IMR-90 (cell line): ENCODE data around the gene CTSH. TPM values are rescaled to one million over a fixed set of nuclear protein-coding genes. Genes with fewer than 3 reads are reported as not detected.
A peak's percentile ranks its signal among the peaks of the same experiment; 100 is the strongest.

Experiments used
- ATAC-seq: fragments of 200-7000 bp; cut with Tn5 transposase; 2 replicates; pipeline ENCODE4 v1.9.1; 2020; ENCODE audit warnings: low read depth, mild to moderate bottlenecking, moderate library complexity
- BruUV-seq: library from RNA; stranded (reverse); fragments of 400-500 nt; replicated peaks from 2 replicates; lab custom pipeline; 2021; lab: Mats Ljungman, UMichigan
- CTCF ChIA-PET: fragments of 300-600 bp; formaldehyde crosslinking; extraction: SDS; loops from one replicate; lab custom pipeline; 2021; ENCODE audit warnings: antibody characterized with exemption; lab: Yijun Ruan, JAX
- POLR2A ChIA-PET: fragments of 300-600 bp; sonication (Branson Sonifier 250); formaldehyde crosslinking; loops from one replicate; lab custom pipeline; 2022; ENCODE audit warnings: antibody characterized with exemption; ENCODE audit not compliant: unreplicated experiment; lab: Charles Lee
- DNase-seq: peaks from one replicate; pipeline ENCODE4 v3.0.0; 2013
- H2AFZ ChIP-seq: replicated peaks from 2 replicates; pipeline ENCODE3; 2013; ENCODE audit warnings: low read length, mild to moderate bottlenecking; ENCODE audit not compliant: poor library complexity
- H2AK5ac ChIP-seq: 2 replicates; pipeline ENCODE4 v1.6.1; 2013; ENCODE audit warnings: low read depth, low read length, inconsistent platforms
- H2AK9ac ChIP-seq: replicated peaks from 2 replicates; pipeline ENCODE3; 2013; ENCODE audit warnings: mild to moderate bottlenecking, low read depth, low read length, moderate library complexity; ENCODE audit not compliant: poor library complexity
- H2BK120ac ChIP-seq: 2 replicates; pipeline ENCODE4 v1.6.1; 2013; ENCODE audit warnings: low read depth, low read length, inconsistent platforms
- H2BK15ac ChIP-seq: 3 replicates; pipeline ENCODE4 v1.6.1; 2013; ENCODE audit warnings: low read depth, low read length, inconsistent platforms
- H2BK20ac ChIP-seq: 2 replicates; pipeline ENCODE4 v1.6.1; 2013; ENCODE audit warnings: low read depth, mild to moderate bottlenecking, inconsistent platforms, low read length, moderate library complexity
- H2BK5ac ChIP-seq: 2 replicates; pipeline ENCODE4 v1.6.1; 2013; ENCODE audit warnings: mild to moderate bottlenecking, low read depth, low read length, inconsistent platforms; ENCODE audit not compliant: poor library complexity, severe bottlenecking
- H3K14ac ChIP-seq: replicated peaks from 2 replicates; pipeline ENCODE4 v1.6.1; 2013; ENCODE audit warnings: low read depth, low read length, inconsistent platforms
- H3K18ac ChIP-seq: 2 replicates; pipeline ENCODE4 v1.6.1; 2013; ENCODE audit warnings: low read depth, low read length, control low read depth
- H3K23ac ChIP-seq: 2 replicates; pipeline ENCODE4 v1.6.1; 2013; ENCODE audit warnings: low read depth, low read length, inconsistent platforms
- H3K27ac ChIP-seq: 2 replicates; pipeline ENCODE4 v1.5.1; 2013; ENCODE audit warnings: mild to moderate bottlenecking, control low read depth, low read length; ENCODE audit not compliant: insufficient read depth
- H3K27me3 ChIP-seq: 2 replicates; pipeline ENCODE4 v1.6.1; 2013; ENCODE audit warnings: low read length; ENCODE audit not compliant: control insufficient read depth, insufficient read depth
- H3K36me3 ChIP-seq: 2 replicates; pipeline ENCODE4 v1.6.1; 2013; ENCODE audit warnings: low read length, mixed read lengths; ENCODE audit not compliant: control insufficient read depth, insufficient read depth
- H3K4ac ChIP-seq: 2 replicates; pipeline ENCODE4 v1.6.1; 2013; ENCODE audit warnings: low read depth, low read length, inconsistent platforms
- H3K4me1 ChIP-seq: 2 replicates; pipeline ENCODE4 v1.6.1; 2013; ENCODE audit warnings: low read length, mixed read lengths; ENCODE audit not compliant: control insufficient read depth, insufficient read depth
- H3K4me2 ChIP-seq: 2 replicates; pipeline ENCODE4 v1.6.1; 2013; ENCODE audit warnings: low read depth, mild to moderate bottlenecking, control low read depth, low read length, moderate library complexity
- H3K4me3 ChIP-seq: 2 replicates; pipeline ENCODE4 v1.5.1; 2013; ENCODE audit warnings: low read depth, mild to moderate bottlenecking, control low read depth, low read length, moderate library complexity; ENCODE audit not compliant: insufficient read depth
- H3K56ac ChIP-seq: 2 replicates; pipeline ENCODE4 v1.6.1; 2013; ENCODE audit warnings: low read length, inconsistent platforms; ENCODE audit not compliant: insufficient read depth; ENCODE audit errors: extremely low read depth
- H3K79me1 ChIP-seq, 2 experiments: 2 replicates each; pipeline ENCODE4 v1.6.1; 2013; ENCODE audit warnings: low read length in 2 of 2, inconsistent platforms in 1 of 2, low read depth in 1 of 2
- H3K9ac ChIP-seq: 2 replicates; pipeline ENCODE4 v1.6.1; 2013; ENCODE audit warnings: low read depth, low read length, control low read depth
- H3K9me1 ChIP-seq: 2 replicates; pipeline ENCODE4 v1.6.1; 2013; ENCODE audit warnings: low read length, inconsistent platforms; ENCODE audit not compliant: insufficient read depth
- H3K9me3 ChIP-seq: 2 replicates; pipeline ENCODE4 v1.6.1; 2013; ENCODE audit warnings: low read length; ENCODE audit not compliant: control insufficient read depth, insufficient read depth
- H4K20me1 ChIP-seq: 2 replicates; pipeline ENCODE4 v1.6.1; 2013; ENCODE audit warnings: low read length, inconsistent platforms; ENCODE audit not compliant: insufficient read depth
- H4K5ac ChIP-seq: 2 replicates; pipeline ENCODE4 v1.6.1; 2013; ENCODE audit warnings: mild to moderate bottlenecking, low read depth, low read length, control low read depth
- H4K8ac ChIP-seq, 2 experiments: 2 replicates each; pipeline ENCODE4 v1.6.1; 2013; ENCODE audit warnings: low read depth in 2 of 2, low read length in 2 of 2, control low read depth in 1 of 2, inconsistent platforms in 1 of 2
- H4K91ac ChIP-seq: 2 replicates; pipeline ENCODE4 v1.6.1; 2013; ENCODE audit warnings: low read depth, low read length, inconsistent platforms; ENCODE audit not compliant: insufficient read depth
- BHLHE40 ChIP-seq: fragments of 150-350 bp; IDR thresholded peaks from 2 replicates; pipeline ENCODE4 v1.6.1; 2016; ENCODE audit warnings: mild to moderate bottlenecking, low read depth, low read length
- FOS ChIP-seq: fragments of 150-350 bp; IDR thresholded peaks from 2 replicates; pipeline ENCODE4 v1.6.1; 2016; ENCODE audit warnings: low read depth, low read length
- MXI1 ChIP-seq: IDR thresholded peaks from 2 replicates; pipeline ENCODE4 v1.6.1; 2012; ENCODE audit warnings: low read depth, mild to moderate bottlenecking, low read length, moderate library complexity, borderline replicate concordance
- RAD21 ChIP-seq: IDR thresholded peaks from 2 replicates; pipeline ENCODE4 v1.6.1; 2012; ENCODE audit warnings: low read length, improper control_type of control experiment
- SMC3 ChIP-seq: fragments of 150-350 bp; IDR thresholded peaks from 2 replicates; pipeline ENCODE4 v1.6.1; 2016; ENCODE audit warnings: low read depth, mild to moderate bottlenecking, antibody characterized with exemption, low read length, moderate library complexity
- WGBS, 2 experiments: methylation state at CpG; one replicate each; pipeline versions ENCODE4 v1.1.5 to v1.1.7; 2013; ENCODE audit warnings: missing lambda C conversion rate in 2 of 2; ENCODE audit not compliant: insufficient read length in 1 of 2; ENCODE audit errors: extremely low coverage in 2 of 2; 5-methylcytosine and 5-hydroxymethylcytosine counted together
- dilution Hi-C: fragments of 300-500 bp; cut with HindIII; formaldehyde crosslinking; loops from one replicate; pipeline ENCODE4 v1.14.3; 2018; ENCODE audit warnings: low sequenced_read_pairs; ENCODE audit not compliant: unreplicated experiment
- in situ Hi-C: fragments of 300-500 bp; cut with MboI; formaldehyde crosslinking; loops from 3 replicates; pipeline ENCODE4 v1.14.3; 2019; ENCODE audit warnings: low sequenced_read_pairs, inconsistent platforms, mixed read lengths
- intact Hi-C: fragments of 100-400 bp; cut with micrococcal nuclease; formaldehyde crosslinking; loops from 2 replicates; pipeline ENCODE4 v1.10.0; 2022
- polyA plus RNA-seq, 3 experiments: library from polyadenylated mRNA; depleted of rRNA; stranded (reverse); fragments of >200 nt; gene quantifications; 2 replicates each; pipeline ENCODE4 v1.2.3, GENCODE V29; 2012; ENCODE audit warnings: low replicate concordance in 1 of 3
- total RNA-seq: library from RNA; depleted of rRNA; stranded (reverse); fragments of >200 nt; gene quantifications from 2 replicates; pipeline ENCODE4 v1.2.3, GENCODE V29; 2012
- TF ChIP-seq, protein P1 (sequence below): conservative IDR thresholded peaks from 2 replicates; pipeline ENCODE4 v1.5.1; 2012; ENCODE audit warnings: mild to moderate bottlenecking, low read depth, low read length, improper control_type of control experiment
- TF ChIP-seq, protein P2 (sequence below): fragments of 150-350 bp; IDR thresholded peaks from 2 replicates; pipeline ENCODE4 v1.6.1; 2017; ENCODE audit warnings: mild to moderate bottlenecking, antibody characterized with exemption, low read length, low read depth

The CTSH gene
- total and polyA plus RNA-seq, 2 of the 4 experiments (the other 2 are of a cell fraction) = 11.7 to 13.9 TPM

GRCh38 chr15:78979456-78980320 is 34.8 kb upstream of the CTSH start:
- H3K4me2 ChIP-seq = no peak overlapping the region
- H3K9ac ChIP-seq = no peak overlapping the region
- no peak overlapping the region for H3K4me3 ChIP-seq
- no peaks in the 10 kb centered on the region; the same call in 1 of the 2 replicates for H3K27me3 ChIP-seq
- H2AFZ ChIP-seq = peak overlapping the region; percentile 87
- H3K56ac ChIP-seq = no peak overlapping the region
- H3K79me1 ChIP-seq = no peaks in the 10 kb centered on the region
- H3K18ac ChIP-seq = peak overlapping the region; percentile 25
- H3K14ac ChIP-seq = peak overlapping the region; percentile 56; the same call in 1 of the 2 replicates
- WGBS, 2 experiments = 20% methylated on average over 1 of the region's 17 CpGs; no CpG with 5 or more reads in 1 of the 2 experiments
- H3K36me3 ChIP-seq = no peaks in the 10 kb centered on the region
- H3K23ac ChIP-seq = no peak overlapping the region
- H2BK20ac ChIP-seq = peak overlapping the region; percentile 47; the same call in 1 of the 2 replicates
- peak overlapping the region; percentile 42 for H4K5ac ChIP-seq
- ATAC-seq (peak; percentile 86), DNase-seq (peak; percentile 81)
- intact Hi-C loops = loop anchor here (2.0 kb wide), 1 partner anchor 69 kb away; no protein-coding TSS in a partner anchor
- POLR2A ChIA-PET = no interaction called here
- peak overlapping the region; percentile 44; the same call in 1 of the 2 replicates for H2AK5ac ChIP-seq
- H2BK5ac ChIP-seq = no peak overlapping the region
- H4K20me1 ChIP-seq = no peaks in the 10 kb centered on the region
- H4K91ac ChIP-seq = peak overlapping the region; percentile 45; the same call in 1 of the 2 replicates
- no peaks in the 10 kb centered on the region for H3K4me1 ChIP-seq
- in situ Hi-C loops = no loop called here
- H3K9me1 ChIP-seq = peaks cover 3% of the 10 kb centered on the region; the same call in 1 of the 2 replicates
- CTCF ChIA-PET = interaction anchor here (0.5 to 1.5 kb wide), 6 partner anchors 10 to 28 kb away, joined by 3 to 8 read pairs (median 4); no protein-coding TSS in a partner anchor
- dilution Hi-C loops = no loop called here
- TF ChIP-seq MXI1 (peak; percentile 90), SMC3 (peak; percentile 55), RAD21 (peak; percentile 46), BHLHE40 (no peak), FOS (no peak)
- TF ChIP-seq, protein P1, sequence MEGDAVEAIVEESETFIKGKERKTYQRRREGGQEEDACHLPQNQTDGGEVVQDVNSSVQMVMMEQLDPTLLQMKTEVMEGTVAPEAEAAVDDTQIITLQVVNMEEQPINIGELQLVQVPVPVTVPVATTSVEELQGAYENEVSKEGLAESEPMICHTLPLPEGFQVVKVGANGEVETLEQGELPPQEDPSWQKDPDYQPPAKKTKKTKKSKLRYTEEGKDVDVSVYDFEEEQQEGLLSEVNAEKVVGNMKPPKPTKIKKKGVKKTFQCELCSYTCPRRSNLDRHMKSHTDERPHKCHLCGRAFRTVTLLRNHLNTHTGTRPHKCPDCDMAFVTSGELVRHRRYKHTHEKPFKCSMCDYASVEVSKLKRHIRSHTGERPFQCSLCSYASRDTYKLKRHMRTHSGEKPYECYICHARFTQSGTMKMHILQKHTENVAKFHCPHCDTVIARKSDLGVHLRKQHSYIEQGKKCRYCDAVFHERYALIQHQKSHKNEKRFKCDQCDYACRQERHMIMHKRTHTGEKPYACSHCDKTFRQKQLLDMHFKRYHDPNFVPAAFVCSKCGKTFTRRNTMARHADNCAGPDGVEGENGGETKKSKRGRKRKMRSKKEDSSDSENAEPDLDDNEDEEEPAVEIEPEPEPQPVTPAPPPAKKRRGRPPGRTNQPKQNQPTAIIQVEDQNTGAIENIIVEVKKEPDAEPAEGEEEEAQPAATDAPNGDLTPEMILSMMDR = peak; percentile 69
- TF ChIP-seq, protein P2, sequence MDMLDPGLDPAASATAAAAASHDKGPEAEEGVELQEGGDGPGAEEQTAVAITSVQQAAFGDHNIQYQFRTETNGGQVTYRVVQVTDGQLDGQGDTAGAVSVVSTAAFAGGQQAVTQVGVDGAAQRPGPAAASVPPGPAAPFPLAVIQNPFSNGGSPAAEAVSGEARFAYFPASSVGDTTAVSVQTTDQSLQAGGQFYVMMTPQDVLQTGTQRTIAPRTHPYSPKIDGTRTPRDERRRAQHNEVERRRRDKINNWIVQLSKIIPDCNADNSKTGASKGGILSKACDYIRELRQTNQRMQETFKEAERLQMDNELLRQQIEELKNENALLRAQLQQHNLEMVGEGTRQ = peak; percentile 73
- peak overlapping the region; percentile 80 for H2AK9ac ChIP-seq
- H3K27ac ChIP-seq = no peak overlapping the region
- peak overlapping the region; percentile 6 to 91; a peak in 3 of 4 replicates for H4K8ac ChIP-seq
- H3K4ac ChIP-seq = peak overlapping the region; percentile 72
- no TSS peak for BruUV-seq
- peak overlapping the region; percentile 65 for H2BK120ac ChIP-seq
- peak overlapping the region; percentile 70; the same call in 2 of the 3 replicates for H2BK15ac ChIP-seq
- H3K9me3 ChIP-seq = no peaks in the 10 kb centered on the region
